NB4 (cell line): ENCODE results near the gene CRISPLD2.

Source experiments
- DNase-seq: peaks from one replicate; pipeline ENCODE4 v3.0.0; 2010; ENCODE audit warnings: low read depth
- H3K4me3 ChIP-seq: one replicate; pipeline ENCODE4 v1.5.1; 2011; ENCODE audit warnings: mild to moderate bottlenecking, low read depth, low read length, moderate library complexity
- MYC ChIP-seq: IDR thresholded peaks from 2 replicates; pipeline ENCODE4 v1.6.1; 2011; ENCODE audit warnings: low read depth, low read length
- POLR2A ChIP-seq: IDR thresholded peaks from 2 replicates; pipeline ENCODE4 v1.6.1; 2011; ENCODE audit warnings: mild to moderate bottlenecking; ENCODE audit not compliant: insufficient read length; ENCODE audit errors: extremely low read depth
- TF ChIP-seq, protein P1 (sequence below): IDR thresholded peaks from 2 replicates; pipeline ENCODE4 v1.6.1; 2011; ENCODE audit warnings: low read depth, low read length
- TF ChIP-seq, protein P2 (sequence below): IDR thresholded peaks from one replicate; pipeline ENCODE4 v1.5.1; 2012; ENCODE audit warnings: low read depth, low read length

CRISPLD2 gene, protein sequence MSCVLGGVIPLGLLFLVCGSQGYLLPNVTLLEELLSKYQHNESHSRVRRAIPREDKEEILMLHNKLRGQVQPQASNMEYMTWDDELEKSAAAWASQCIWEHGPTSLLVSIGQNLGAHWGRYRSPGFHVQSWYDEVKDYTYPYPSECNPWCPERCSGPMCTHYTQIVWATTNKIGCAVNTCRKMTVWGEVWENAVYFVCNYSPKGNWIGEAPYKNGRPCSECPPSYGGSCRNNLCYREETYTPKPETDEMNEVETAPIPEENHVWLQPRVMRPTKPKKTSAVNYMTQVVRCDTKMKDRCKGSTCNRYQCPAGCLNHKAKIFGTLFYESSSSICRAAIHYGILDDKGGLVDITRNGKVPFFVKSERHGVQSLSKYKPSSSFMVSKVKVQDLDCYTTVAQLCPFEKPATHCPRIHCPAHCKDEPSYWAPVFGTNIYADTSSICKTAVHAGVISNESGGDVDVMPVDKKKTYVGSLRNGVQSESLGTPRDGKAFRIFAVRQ

DNA sequence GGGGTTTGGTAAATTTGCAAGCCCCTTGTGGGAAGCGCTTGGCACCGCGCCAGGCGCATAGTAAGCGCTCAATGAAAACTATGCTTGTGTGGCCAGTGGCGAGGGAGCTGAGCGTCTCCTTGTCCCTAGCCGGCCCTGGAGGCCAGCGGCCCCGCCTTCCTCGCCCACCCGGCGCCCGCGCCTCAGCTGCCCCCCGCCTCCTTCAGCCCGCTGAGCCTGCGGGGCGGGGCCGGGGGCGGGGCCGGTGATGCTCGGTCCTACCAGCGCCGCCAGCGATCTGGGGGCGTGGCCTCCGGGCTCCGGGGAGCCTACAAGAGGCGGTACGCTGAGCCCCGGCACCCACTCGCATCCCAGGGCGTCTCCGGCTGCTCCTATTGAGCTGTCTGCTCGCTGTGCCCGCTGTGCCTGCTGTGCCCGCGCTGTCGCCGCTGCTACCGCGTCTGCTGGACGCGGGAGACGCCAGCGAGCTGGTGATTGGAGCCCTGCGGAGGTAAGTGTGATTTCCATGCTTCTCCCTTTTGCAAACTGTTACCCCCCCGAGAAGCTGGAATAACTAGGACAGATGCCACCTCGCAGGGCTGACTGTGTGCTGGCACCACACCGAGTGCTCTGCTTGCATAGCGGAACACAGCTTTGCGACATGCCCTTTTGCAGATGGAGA lies at the start of gene CRISPLD2:
CRISPLD2 (plus strand) TSS at position 342 of the 661 bp plus-strand sequence. CDS start 18,511 bp downstream, outside the sequence.
- peak within 1 kb of the TSS; percentile 27 for H3K4me3 ChIP-seq
- DNase-seq: peak; percentile 94
- TF ChIP-seq, protein P1, sequence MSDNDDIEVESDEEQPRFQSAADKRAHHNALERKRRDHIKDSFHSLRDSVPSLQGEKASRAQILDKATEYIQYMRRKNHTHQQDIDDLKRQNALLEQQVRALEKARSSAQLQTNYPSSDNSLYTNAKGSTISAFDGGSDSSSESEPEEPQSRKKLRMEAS: no peak
- TF ChIP-seq POLR2A: peak; percentile 37

DNA sequence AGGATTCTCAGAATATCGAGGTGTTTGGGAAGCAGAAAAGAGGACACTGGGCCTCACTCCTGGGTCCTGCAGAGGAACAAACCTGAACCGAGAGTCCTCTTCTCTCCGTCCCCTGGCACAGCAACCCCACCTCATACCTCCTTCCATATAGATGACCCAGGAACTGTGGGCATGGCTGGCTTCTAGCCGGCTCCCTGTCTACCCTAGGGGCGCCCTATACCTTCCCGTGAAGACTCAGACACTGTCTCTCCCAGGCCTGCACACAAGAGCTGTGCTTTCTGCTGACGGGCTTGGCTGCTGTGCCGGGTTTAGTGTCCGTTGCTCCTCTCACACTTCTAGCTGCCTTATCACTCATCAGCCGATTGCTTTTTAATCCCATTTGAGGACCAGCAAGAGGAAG lies 46.5 kb upstream of the CRISPLD2 start:
- DNase-seq: no peak
- TF ChIP-seq, protein P1: no peak
- TF ChIP-seq, protein P2, sequence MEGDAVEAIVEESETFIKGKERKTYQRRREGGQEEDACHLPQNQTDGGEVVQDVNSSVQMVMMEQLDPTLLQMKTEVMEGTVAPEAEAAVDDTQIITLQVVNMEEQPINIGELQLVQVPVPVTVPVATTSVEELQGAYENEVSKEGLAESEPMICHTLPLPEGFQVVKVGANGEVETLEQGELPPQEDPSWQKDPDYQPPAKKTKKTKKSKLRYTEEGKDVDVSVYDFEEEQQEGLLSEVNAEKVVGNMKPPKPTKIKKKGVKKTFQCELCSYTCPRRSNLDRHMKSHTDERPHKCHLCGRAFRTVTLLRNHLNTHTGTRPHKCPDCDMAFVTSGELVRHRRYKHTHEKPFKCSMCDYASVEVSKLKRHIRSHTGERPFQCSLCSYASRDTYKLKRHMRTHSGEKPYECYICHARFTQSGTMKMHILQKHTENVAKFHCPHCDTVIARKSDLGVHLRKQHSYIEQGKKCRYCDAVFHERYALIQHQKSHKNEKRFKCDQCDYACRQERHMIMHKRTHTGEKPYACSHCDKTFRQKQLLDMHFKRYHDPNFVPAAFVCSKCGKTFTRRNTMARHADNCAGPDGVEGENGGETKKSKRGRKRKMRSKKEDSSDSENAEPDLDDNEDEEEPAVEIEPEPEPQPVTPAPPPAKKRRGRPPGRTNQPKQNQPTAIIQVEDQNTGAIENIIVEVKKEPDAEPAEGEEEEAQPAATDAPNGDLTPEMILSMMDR: no peak
- TF ChIP-seq MYC: no peak
- no peak for TF ChIP-seq POLR2A

DNA sequence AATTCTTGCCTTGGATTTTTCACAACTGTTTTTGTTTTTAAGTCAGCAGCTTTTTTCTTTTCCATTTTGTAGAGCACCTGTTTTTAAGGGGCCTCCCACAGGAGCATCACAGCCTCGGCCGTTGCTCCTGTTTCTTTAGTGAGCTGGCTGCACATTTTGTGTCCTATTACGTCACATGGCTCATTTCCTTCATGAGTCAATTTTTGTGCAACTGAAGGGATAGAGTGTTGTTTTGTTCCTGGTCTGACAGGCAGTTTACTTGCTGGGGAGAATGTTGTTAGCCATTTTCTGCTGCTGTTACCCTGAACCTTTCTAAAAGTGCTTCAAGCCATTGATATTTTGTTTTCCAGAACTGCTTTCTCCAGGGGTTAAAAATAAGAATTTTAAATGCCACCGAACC lies 45.0 kb upstream of the CRISPLD2 start:
- TF ChIP-seq, protein P1: peak; percentile 81
- peak; percentile 82; the same call in 1 of the 2 replicates for TF ChIP-seq MYC
- TF ChIP-seq, protein P2: no peak
- peak; percentile 92 for DNase-seq

More for the DNA sequence above, 46.5 kb upstream of the CRISPLD2 start:
- H3K4me3 ChIP-seq: no peak overlapping the region

DNA sequence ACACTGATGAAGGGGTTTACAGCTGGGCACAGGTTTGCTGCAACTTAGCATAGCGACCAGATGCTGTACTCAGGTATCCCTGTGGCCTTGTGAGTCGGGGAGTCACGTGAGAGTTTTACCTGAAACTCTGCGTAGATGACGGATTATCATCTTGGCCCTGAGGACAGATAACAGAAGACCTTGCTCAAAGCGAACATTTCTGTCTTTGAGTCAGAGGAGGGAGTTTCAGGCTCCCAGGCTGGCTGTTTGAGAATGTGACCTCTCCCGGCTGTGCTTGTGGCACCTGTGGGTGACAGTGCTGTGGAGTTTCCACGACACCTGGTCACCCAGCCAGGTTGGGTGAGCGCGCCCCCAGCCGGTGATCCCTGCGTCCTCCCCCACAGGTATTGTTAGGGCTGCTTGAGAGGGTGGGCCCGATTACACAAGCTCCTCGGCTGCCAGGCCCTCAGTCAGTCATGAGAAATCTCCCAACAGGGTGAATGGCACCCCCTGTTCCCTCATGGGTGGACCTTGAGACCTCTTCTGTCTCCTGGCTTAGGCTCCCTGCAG lies 44.4 kb upstream of the CRISPLD2 start:
- no peak for DNase-seq
- H3K4me3 ChIP-seq: no peak overlapping the region
- TF ChIP-seq POLR2A: no peak
- TF ChIP-seq, protein P1: no peak
- no peak for TF ChIP-seq MYC
- TF ChIP-seq, protein P2: no peak

More for the DNA sequence above, 45.0 kb upstream of the CRISPLD2 start:
- H3K4me3 ChIP-seq: no peak overlapping the region

DNA sequence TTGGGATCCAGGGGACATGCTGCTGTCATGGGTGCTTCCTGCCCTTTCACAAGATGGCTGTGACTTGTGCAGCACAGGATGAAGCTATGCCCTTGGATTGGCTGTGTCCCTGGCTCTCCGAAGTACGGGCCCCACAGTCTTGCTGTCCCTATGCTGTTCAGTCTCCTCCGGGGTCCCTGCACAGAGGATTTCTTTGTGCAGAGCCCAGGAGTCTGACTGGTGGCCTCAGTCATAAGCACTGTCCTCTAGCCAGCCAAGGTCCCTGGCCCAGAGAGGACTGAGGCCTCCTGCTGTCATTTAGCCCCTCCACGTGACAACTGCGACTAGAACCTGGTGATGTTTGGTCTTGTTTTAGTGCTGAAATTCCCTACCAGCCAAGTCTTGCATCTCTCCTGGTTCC lies 42.4 kb upstream of the CRISPLD2 start:
- no peak overlapping the region for H3K4me3 ChIP-seq
- TF ChIP-seq, protein P2: no peak
- TF ChIP-seq POLR2A (no peak), MYC (no peak)
- TF ChIP-seq, protein P1: no peak
- DNase-seq: no peak

DNA sequence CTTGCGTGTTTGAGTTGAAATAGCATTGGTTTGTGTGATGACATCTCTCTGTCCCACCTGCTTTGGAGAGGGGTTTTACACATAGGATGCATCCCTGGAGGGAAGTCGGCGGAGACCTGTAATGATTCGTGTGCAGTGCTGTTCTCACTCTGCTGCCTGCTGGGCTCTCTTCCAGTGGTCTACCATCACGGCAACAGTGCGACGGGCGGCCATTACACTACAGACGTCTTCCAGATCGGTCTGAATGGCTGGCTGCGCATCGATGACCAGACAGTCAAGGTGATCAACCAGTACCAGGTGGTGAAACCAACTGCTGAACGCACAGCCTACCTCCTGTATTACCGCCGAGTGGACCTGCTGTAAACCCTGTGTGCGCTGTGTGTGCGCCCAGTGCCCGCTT lies 41.1 kb upstream of the CRISPLD2 start:
- H3K4me3 ChIP-seq: no peak overlapping the region
- TF ChIP-seq, protein P1: no peak
- TF ChIP-seq, protein P2: no peak
- TF ChIP-seq MYC (no peak), POLR2A (no peak)
- DNase-seq: no peak
